Rectal smooth muscle tissue (tissue), 1 donor: ENCODE results near the gene TNNI2.
"Not testable (repeated sequence)": the region's sequence is repeated elsewhere in the genome, so short reads cannot be mapped to it uniquely, and the experiment has no call there.

Experiments used
- H3K27ac ChIP-seq: one replicate; pipeline ENCODE4 v1.7.0; 2013; ENCODE audit warnings: low read depth, low read length, inconsistent platforms
- H3K27me3 ChIP-seq: one replicate; pipeline ENCODE4 v1.7.0; 2013; ENCODE audit warnings: low read length; ENCODE audit not compliant: control insufficient read depth, insufficient read depth
- H3K36me3 ChIP-seq: one replicate; pipeline ENCODE4 v1.7.0; 2013; ENCODE audit warnings: low read length; ENCODE audit not compliant: control insufficient read depth, insufficient read depth
- H3K4me1 ChIP-seq: one replicate; pipeline ENCODE4 v1.7.0; 2013; ENCODE audit warnings: low read length; ENCODE audit not compliant: control insufficient read depth, insufficient read depth
- H3K4me3 ChIP-seq: one replicate; pipeline ENCODE4 v1.7.0; 2013; ENCODE audit warnings: low read length
- H3K9ac ChIP-seq: one replicate; pipeline ENCODE4 v1.7.0; 2013; ENCODE audit warnings: low read length

Gene TNNI2

GRCh38 chr11:1838426-1839144, at the start of gene TNNI2:
TNNI2 (plus strand) TSS chr11:1838981; CDS start chr11:1839697, 716 bp downstream.
- no peaks in the 10 kb centered on the region for H3K36me3 ChIP-seq
- no peak within 1 kb of the TSS for H3K4me3 ChIP-seq
- no peak within 1 kb of the TSS for H3K27ac ChIP-seq
- H3K27me3 ChIP-seq: no peaks in the 10 kb centered on the region
- no peak within 1 kb of the TSS for H3K9ac ChIP-seq
- H3K4me1 ChIP-seq: peaks cover 2% of the 10 kb centered on the region

GRCh38 chr11:1791912-1792311, 46.9 kb upstream of the TNNI2 start:
- Histone ChIP-seq H3K4me1 (no peaks in the 10 kb centered on the region), H3K9ac (no peak overlapping the region), H3K4me3 (no peak overlapping the region), H3K36me3 (no peaks in the 10 kb centered on the region), H3K27ac (no peak overlapping the region), H3K27me3 (no peaks in the 10 kb centered on the region)

GRCh38 chr11:1792461-1792860, 46.3 kb upstream of the TNNI2 start:
- Histone ChIP-seq H3K27ac (no peak overlapping the region), H3K9ac (no peak overlapping the region), H3K27me3 (no peaks in the 10 kb centered on the region), H3K36me3 (no peaks in the 10 kb centered on the region), H3K4me3 (no peak overlapping the region), H3K4me1 (no peaks in the 10 kb centered on the region)

GRCh38 chr11:1793081-1793480, 45.7 kb upstream of the TNNI2 start:
- H3K36me3 ChIP-seq: no peaks in the 10 kb centered on the region
- no peaks in the 10 kb centered on the region for H3K4me1 ChIP-seq
- no peak overlapping the region for H3K27ac ChIP-seq
- no peak overlapping the region for H3K9ac ChIP-seq
- no peaks in the 10 kb centered on the region for H3K27me3 ChIP-seq
- no peak overlapping the region for H3K4me3 ChIP-seq

GRCh38 chr11:1796413-1797011, 42.3 kb upstream of the TNNI2 start:
- H3K27ac ChIP-seq: no peak overlapping the region
- H3K4me3 ChIP-seq: no peak overlapping the region
- H3K9ac ChIP-seq: no peak overlapping the region
- H3K4me1 ChIP-seq: no peaks in the 10 kb centered on the region
- H3K36me3 ChIP-seq: no peaks in the 10 kb centered on the region
- no peaks in the 10 kb centered on the region for H3K27me3 ChIP-seq

- no peak overlapping the region for H3K4me3 ChIP-seq
- H3K9ac ChIP-seq: no peak overlapping the region
Measured at GRCh38 chr11:1797391-1798125, 41.2 kb upstream of the TNNI2 start.

GRCh38 chr11:1803246-1803645, 35.5 kb upstream of the TNNI2 start:
- Histone ChIP-seq H3K9ac (no peak overlapping the region), H3K4me3 (no peak overlapping the region), H3K27me3 (peaks cover 3% of the 10 kb centered on the region), H3K4me1 (no peaks in the 10 kb centered on the region), H3K27ac (no peak overlapping the region), H3K36me3 (no peaks in the 10 kb centered on the region)

More at GRCh38 chr11:1797391-1798125, 41.2 kb upstream of the TNNI2 start:
- Histone ChIP-seq H3K27ac (no peak overlapping the region), H3K36me3 (no peaks in the 10 kb centered on the region), H3K27me3 (no peaks in the 10 kb centered on the region), H3K4me1 (no peaks in the 10 kb centered on the region)

GRCh38 chr11:1803835-1804519, 34.8 kb upstream of the TNNI2 start:
- H3K36me3 ChIP-seq, H3K27ac ChIP-seq, H3K4me1 ChIP-seq, H3K4me3 ChIP-seq, H3K27me3 ChIP-seq, H3K9ac ChIP-seq: not testable (repeated sequence)

- Histone ChIP-seq H3K9ac (no peak overlapping the region), H3K27ac (no peak overlapping the region), H3K36me3 (no peaks in the 10 kb centered on the region), H3K27me3 (peaks cover 3% of the 10 kb centered on the region), H3K4me1 (no peaks in the 10 kb centered on the region), H3K4me3 (no peak overlapping the region)
Measured at GRCh38 chr11:1805525-1805924, 33.3 kb upstream of the TNNI2 start.

GRCh38 chr11:1807264-1807995, 31.4 kb upstream of the TNNI2 start:
- no peak overlapping the region for H3K4me3 ChIP-seq
- no peak overlapping the region for H3K27ac ChIP-seq
- no peak overlapping the region for H3K9ac ChIP-seq
- no peaks in the 10 kb centered on the region for H3K4me1 ChIP-seq
- H3K27me3 ChIP-seq: peaks cover 3% of the 10 kb centered on the region
- no peaks in the 10 kb centered on the region for H3K36me3 ChIP-seq

GRCh38 chr11:1810761-1811160, 28.0 kb upstream of the TNNI2 start:
- Histone ChIP-seq H3K4me1 (no peaks in the 10 kb centered on the region), H3K27me3 (peaks cover 2% of the 10 kb centered on the region), H3K27ac (no peak overlapping the region), H3K36me3 (no peaks in the 10 kb centered on the region), H3K9ac (no peak overlapping the region), H3K4me3 (no peak overlapping the region)

GRCh38 chr11:1812274-1812673, 26.5 kb upstream of the TNNI2 start:
- no peak overlapping the region for H3K27ac ChIP-seq

More at GRCh38 chr11:1812274-1812673, 26.5 kb upstream of the TNNI2 start:
- no peak overlapping the region for H3K9ac ChIP-seq
- no peaks in the 10 kb centered on the region for H3K36me3 ChIP-seq
- no peaks in the 10 kb centered on the region for H3K4me1 ChIP-seq
- no peak overlapping the region for H3K4me3 ChIP-seq
- peaks cover 2% of the 10 kb centered on the region for H3K27me3 ChIP-seq
